Right lobe of liver (tissue), 6 donors: Measurements from ENCODE around the gene PHF3. TPM values are rescaled to one million over a fixed set of nuclear protein-coding genes. Genes with fewer than 3 reads are reported as not detected.

Experiments
- ATAC-seq, 4 donors: fragments of 200-7000 bp; cut with Tn5 transposase; one replicate each; pipeline ENCODE4 v1.9.1; 2020; ENCODE audit warnings: mild to moderate bottlenecking in 4 of 4, moderate library complexity in 4 of 4
- DNase-seq, 3 donors: peaks; one replicate each; pipeline ENCODE4 v3.0.0-alpha.2; 2020
- H3K27ac ChIP-seq, 3 donors: fragments of 200-600 bp; one replicate each; pipeline ENCODE4 v1.8.0; 2022
- H3K27me3 ChIP-seq, 2 donors: fragments of 200-600 bp; one replicate each; pipeline ENCODE4 v1.8.0; 2022
- H3K36me3 ChIP-seq, 4 donors: fragments of 200-600 bp; sonication (generic) in 1 of 4; one replicate each; pipeline versions ENCODE4 v1.5.1 to v1.8.0; 2017 to 2022; ENCODE audit warnings: control low read depth in 1 of 4
- H3K4me1 ChIP-seq, 4 donors: fragments of 200-600 bp; sonication (generic) in 1 of 4; one replicate each; pipeline versions ENCODE4 v1.5.1 to v1.8.0; 2017 to 2022; ENCODE audit warnings: control low read depth in 1 of 4
- H3K4me3 ChIP-seq, 3 donors: fragments of 200-600 bp; one replicate each; pipeline ENCODE4 v1.8.0; 2022
- H3K9me3 ChIP-seq, 4 donors: fragments of 200-600 bp; sonication (generic) in 1 of 4; one replicate each; pipeline versions ENCODE4 v1.5.1 to v1.8.0; 2017 to 2022; ENCODE audit warnings: control low read depth in 1 of 4
- CTCF ChIP-seq, 4 donors: fragments of 200-600 bp in 3 of 4; fragments of 450-650 bp in 1 of 4; IDR thresholded peaks; one replicate each; pipeline versions ENCODE4 v1.5.1 to v1.8.0; 2016 to 2022; ENCODE audit warnings: antibody characterized with exemption in 4 of 4, mild to moderate bottlenecking in 2 of 4
- POLR2A ChIP-seq: fragments of 450-650 bp; IDR thresholded peaks from one replicate; pipeline ENCODE4 v1.6.1; 2017; ENCODE audit warnings: antibody characterized with exemption, mild to moderate bottlenecking
- WGBS: methylation state at CpG from one replicate; pipeline ENCODE4 v1.1.6; 2018; ENCODE audit warnings: low coverage, low lambda C conversion rate; ENCODE audit not compliant: insufficient coverage; ENCODE audit errors: missing lambda C conversion rate; 5-methylcytosine and 5-hydroxymethylcytosine counted together
- intact Hi-C, 2 donors: fragments of 100-400 bp; cut with DNase I; formaldehyde crosslinking; loops; one replicate each; pipeline versions ENCODE4 v1.11.2 to v1.14.1; 2022
- total RNA-seq, 6 experiments: library from RNA; depleted of rRNA in 2 of 6; stranded (reverse); fragments of >200 nt in 2 of 6; fragmentation: NEBNext Ultra II Directional in 3 of 6; extraction: Animal tissue kit (Norgen Biotek cat#: 25700) in 3 of 6; gene quantifications; one replicate each; pipeline versions ENCODE4 v1.1.0 to v1.2.4, GENCODE V29; 2016 to 2023
- donor health status: DM: no; HTN: yes; CAD: no.
- donor health status: DM: no; HTN: no; CAD: no.
- donor health status: DM: no; HTN: no; CAD: no.
- donor health status: DM: no; HTN: yes; CAD: no.
- donor health status: DM: no; HTN: yes; CAD: no.

Gene PHF3
- total RNA-seq, 6 experiments from 2014 or later: 22.1 to 35.2 (median 31.5) TPM

GRCh38 chr6:63663147-63663955 is 27.7 kb downstream of the PHF3 start:
- intact Hi-C loops: no loop called here
- TF ChIP-seq CTCF (IDR thresholded peaks at IDR 0.05): no peak
- no peak for TF ChIP-seq POLR2A
- H3K36me3 ChIP-seq: no peaks in the 10 kb centered on the region
- H3K9me3 ChIP-seq: no peaks in the 10 kb centered on the region
- no peak for DNase-seq
- H3K4me1 ChIP-seq: peaks cover 0 to 16% (median 2%) of the 10 kb centered on the region in 4 donors
- no peak overlapping the region for H3K4me3 ChIP-seq
- 84% methylated on average over 5 of the region's 5 CpGs for WGBS
- H3K27ac ChIP-seq: no peak overlapping the region
- ATAC-seq: peak in 1 of 4 donors; percentile 64
- no peaks in the 10 kb centered on the region for H3K27me3 ChIP-seq

- peaks cover 0 to 13% (median 1%) of the 10 kb centered on the region in 4 donors for H3K4me1 ChIP-seq
- peak in 2 of 4 donors; percentile 14 to 29 for ATAC-seq
- TF ChIP-seq POLR2A (no peak), CTCF (IDR thresholded peaks at IDR 0.05) (no peak)
- no peaks in the 10 kb centered on the region for H3K36me3 ChIP-seq
- no peak for DNase-seq
- intact Hi-C loops: no loop called here
- no peaks in the 10 kb centered on the region for H3K9me3 ChIP-seq
- H3K4me3 ChIP-seq: no peak overlapping the region
- H3K27me3 ChIP-seq: no peaks in the 10 kb centered on the region
- H3K27ac ChIP-seq: no peak overlapping the region
These were observed 28.3 kb downstream of the PHF3 start for GRCh38 chr6:63663956-63664281.

GRCh38 chr6:63671098-63671754 is 35.6 kb downstream of the PHF3 start:
- ATAC-seq (peak; percentile 29 to 59 (median 44)), DNase-seq (no peak)
- intact Hi-C loops: no loop called here
- Histone ChIP-seq H3K36me3 (no peaks in the 10 kb centered on the region), H3K4me3 (no peak overlapping the region), H3K27me3 (no peaks in the 10 kb centered on the region), H3K4me1 (peaks cover 0 to 39% (median 18%) of the 10 kb centered on the region in 4 donors), H3K27ac (no peak overlapping the region), H3K9me3 (no peaks in the 10 kb centered on the region)
- TF ChIP-seq POLR2A (no peak), CTCF (IDR thresholded peaks at IDR 0.05) (no peak)
- 35% methylated on average over 6 of the region's 6 CpGs for WGBS

GRCh38 chr6:63672582-63673129 is 37.1 kb downstream of the PHF3 start:
- H3K4me1 ChIP-seq: peaks cover 0 to 54% (median 24%) of the 10 kb centered on the region in 4 donors
- DNase-seq (no peak), ATAC-seq (no peak)
- no peaks in the 10 kb centered on the region for H3K9me3 ChIP-seq
- no peak overlapping the region for H3K4me3 ChIP-seq
- intact Hi-C loops: no loop called here
- TF ChIP-seq CTCF (IDR thresholded peaks at IDR 0.05) (no peak), POLR2A (no peak)
- no peaks in the 10 kb centered on the region for H3K27me3 ChIP-seq
- no peak overlapping the region for H3K27ac ChIP-seq
- no peaks in the 10 kb centered on the region for H3K36me3 ChIP-seq
- whole genome bisulfite sequencing: 67% methylated on average over 2 of the region's 3 CpGs
